GM23338 (cell line): Measurements from ENCODE around the gene EFCAB8. TPM values are rescaled to one million over a fixed set of nuclear protein-coding genes. Genes with fewer than 3 reads are reported as not detected.

ENCODE experiments used
- ATAC-seq: fragments of 200-7000 bp; cut with Tn5 transposase; 3 replicates; pipeline ENCODE4 v1.9.1; 2020
- DNase-seq: peaks from one replicate; pipeline ENCODE4 v3.0.0-alpha.2; 2015; ENCODE audit warnings: low spot score
- H2AFZ ChIP-seq: fragments of 200-600 bp; sonication (generic); 2 replicates; pipeline ENCODE4 v1.8.0; 2016; ENCODE audit warnings: antibody characterized with exemption, mild to moderate bottlenecking, moderate library complexity
- H3F3A ChIP-seq: fragments of 200-600 bp; sonication (generic); replicated peaks from 2 replicates; pipeline ENCODE4 v1.8.0; 2017; ENCODE audit warnings: antibody characterized with exemption, mixed run types, low read depth
- H3K27ac ChIP-seq: fragments of 200-600 bp; sonication (generic); 2 replicates; pipeline ENCODE4 v1.6.1; 2016; ENCODE audit warnings: low read depth
- H3K27me3 ChIP-seq: fragments of 200-600 bp; sonication (generic); 2 replicates; pipeline ENCODE4 v1.8.0; 2016; ENCODE audit warnings: mild to moderate bottlenecking, mixed run types, moderate library complexity; ENCODE audit not compliant: insufficient read depth
- H3K36me3 ChIP-seq: fragments of 200-600 bp; sonication (generic); 2 replicates; pipeline ENCODE4 v1.8.0; 2016; ENCODE audit warnings: mild to moderate bottlenecking; ENCODE audit not compliant: insufficient read depth
- H3K4me1 ChIP-seq: fragments of 200-600 bp; sonication (generic); 2 replicates; pipeline ENCODE4 v1.8.0; 2016; ENCODE audit warnings: mild to moderate bottlenecking, moderate library complexity; ENCODE audit not compliant: insufficient read depth
- H3K4me2 ChIP-seq: fragments of 200-600 bp; sonication (generic); 2 replicates; pipeline ENCODE4 v1.7.1; 2017; ENCODE audit warnings: mixed run types
- H3K4me3 ChIP-seq: fragments of 200-600 bp; sonication (generic); 2 replicates; pipeline ENCODE4 v1.6.1; 2016; ENCODE audit warnings: mixed run types
- H3K79me2 ChIP-seq: fragments of 200-600 bp; sonication (generic); replicated peaks from 2 replicates; pipeline ENCODE4 v1.8.0; 2017; ENCODE audit warnings: mild to moderate bottlenecking; ENCODE audit not compliant: insufficient read depth
- H3K9me2 ChIP-seq: fragments of 200-600 bp; sonication (generic); 2 replicates; pipeline ENCODE4 v1.8.0; 2017; ENCODE audit not compliant: insufficient read depth
- H4K20me1 ChIP-seq: fragments of 200-600 bp; sonication (generic); replicated peaks from 2 replicates; pipeline ENCODE4 v1.8.0; 2017; ENCODE audit warnings: mild to moderate bottlenecking; ENCODE audit not compliant: insufficient read depth
- H3K27ac Mint-ChIP-seq: 2 replicates; pipeline ENCODE4 v1.8.0; 2020; ENCODE audit warnings: inconsistent platforms, mild to moderate bottlenecking, moderate library complexity, mixed read lengths
- H3K27me3 Mint-ChIP-seq: 3 replicates; pipeline ENCODE4 v1.8.0; 2022; ENCODE audit warnings: low read depth, mild to moderate bottlenecking, moderate library complexity, mixed read lengths, inconsistent platforms; ENCODE audit not compliant: insufficient read depth, poor library complexity
- H3K36me3 Mint-ChIP-seq: 3 replicates; pipeline ENCODE4 v1.8.0; 2021; ENCODE audit warnings: low read depth, mild to moderate bottlenecking, inconsistent platforms, moderate library complexity, mixed read lengths
- H3K4me1 Mint-ChIP-seq: 3 replicates; pipeline ENCODE4 v1.8.0; 2020; ENCODE audit warnings: mild to moderate bottlenecking, inconsistent platforms, mixed read lengths
- H3K4me3 Mint-ChIP-seq: 3 replicates; pipeline ENCODE4 v1.8.0; 2021; ENCODE audit warnings: moderate library complexity, mild to moderate bottlenecking, inconsistent platforms, mixed read lengths
- H3K9me3 Mint-ChIP-seq: 3 replicates; pipeline ENCODE4 v1.8.0; 2020; ENCODE audit warnings: moderate library complexity, mild to moderate bottlenecking, inconsistent platforms, mixed read lengths
- EZH2 ChIP-seq: fragments of 200-600 bp; sonication (generic); IDR thresholded peaks from one replicate; pipeline ENCODE4 v1.8.0; 2017; ENCODE audit warnings: antibody characterized with exemption, mild to moderate bottlenecking, low read depth; ENCODE audit not compliant: unreplicated experiment
- POLR2AphosphoS5 ChIP-seq: IDR thresholded peaks from 2 replicates; pipeline ENCODE4 v1.6.1; 2016; ENCODE audit warnings: antibody characterized with exemption, low read depth
- ZNF114 ChIP-seq: fragments of 250-450 bp; sonication (Bioruptor Pico); IDR thresholded peaks from 2 replicates; pipeline ENCODE4 v1.5.0; 2020; ENCODE audit warnings: mild to moderate bottlenecking, moderate library complexity
- polyA plus RNA-seq: library from polyadenylated mRNA; unstranded; fragments of >200 nt; fragmentation: Nextera tagmentation; extraction: Ambion mirVana; gene quantifications from 2 replicates; pipeline ENCODE4 v1.2.1, GENCODE V29; 2016
- total RNA-seq: library from RNA; depleted of rRNA; stranded (reverse); fragments of >200 nt; shearing (Covaris generic); gene quantifications from 2 replicates; pipeline ENCODE4 v1.2.3, GENCODE V29; 2014
- TF ChIP-seq, protein P1 (sequence below): fragments of 250-450 bp; sonication (Bioruptor Pico); IDR thresholded peaks from 2 replicates; pipeline ENCODE4 v1.5.0; 2020; ENCODE audit warnings: mild to moderate bottlenecking, moderate library complexity
- TF ChIP-seq, protein P2 (sequence below): IDR thresholded peaks from one replicate; pipeline ENCODE4 v1.6.1; 2018; ENCODE audit warnings: antibody characterized with exemption; ENCODE audit not compliant: unreplicated experiment

EFCAB8 gene
- total and polyA plus RNA-seq, 2 experiments from 2014 or later, result 0.35 TPM; not detected in 1

DNA sequence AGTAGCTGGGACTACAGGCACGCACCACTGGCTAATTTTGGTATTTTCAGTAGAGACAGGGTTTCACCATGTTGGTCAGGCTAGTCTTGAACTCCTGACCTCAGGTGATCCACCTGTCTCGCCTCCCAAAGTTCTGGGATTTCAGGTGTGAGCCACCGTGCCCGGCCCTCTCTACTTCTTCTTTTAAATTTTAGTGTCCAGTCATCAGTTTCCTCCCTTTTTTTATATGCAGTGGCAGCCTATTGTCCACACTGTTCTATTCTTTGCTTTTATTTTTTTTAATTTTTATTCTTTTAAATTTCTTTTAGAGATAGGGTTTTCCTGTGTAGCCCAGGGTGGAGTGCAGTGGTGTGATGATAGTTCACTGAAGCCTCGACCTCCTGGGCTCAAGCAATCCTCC lies 12.3 kb downstream of the EFCAB8 start (continued):
- TF ChIP-seq, protein P1, sequence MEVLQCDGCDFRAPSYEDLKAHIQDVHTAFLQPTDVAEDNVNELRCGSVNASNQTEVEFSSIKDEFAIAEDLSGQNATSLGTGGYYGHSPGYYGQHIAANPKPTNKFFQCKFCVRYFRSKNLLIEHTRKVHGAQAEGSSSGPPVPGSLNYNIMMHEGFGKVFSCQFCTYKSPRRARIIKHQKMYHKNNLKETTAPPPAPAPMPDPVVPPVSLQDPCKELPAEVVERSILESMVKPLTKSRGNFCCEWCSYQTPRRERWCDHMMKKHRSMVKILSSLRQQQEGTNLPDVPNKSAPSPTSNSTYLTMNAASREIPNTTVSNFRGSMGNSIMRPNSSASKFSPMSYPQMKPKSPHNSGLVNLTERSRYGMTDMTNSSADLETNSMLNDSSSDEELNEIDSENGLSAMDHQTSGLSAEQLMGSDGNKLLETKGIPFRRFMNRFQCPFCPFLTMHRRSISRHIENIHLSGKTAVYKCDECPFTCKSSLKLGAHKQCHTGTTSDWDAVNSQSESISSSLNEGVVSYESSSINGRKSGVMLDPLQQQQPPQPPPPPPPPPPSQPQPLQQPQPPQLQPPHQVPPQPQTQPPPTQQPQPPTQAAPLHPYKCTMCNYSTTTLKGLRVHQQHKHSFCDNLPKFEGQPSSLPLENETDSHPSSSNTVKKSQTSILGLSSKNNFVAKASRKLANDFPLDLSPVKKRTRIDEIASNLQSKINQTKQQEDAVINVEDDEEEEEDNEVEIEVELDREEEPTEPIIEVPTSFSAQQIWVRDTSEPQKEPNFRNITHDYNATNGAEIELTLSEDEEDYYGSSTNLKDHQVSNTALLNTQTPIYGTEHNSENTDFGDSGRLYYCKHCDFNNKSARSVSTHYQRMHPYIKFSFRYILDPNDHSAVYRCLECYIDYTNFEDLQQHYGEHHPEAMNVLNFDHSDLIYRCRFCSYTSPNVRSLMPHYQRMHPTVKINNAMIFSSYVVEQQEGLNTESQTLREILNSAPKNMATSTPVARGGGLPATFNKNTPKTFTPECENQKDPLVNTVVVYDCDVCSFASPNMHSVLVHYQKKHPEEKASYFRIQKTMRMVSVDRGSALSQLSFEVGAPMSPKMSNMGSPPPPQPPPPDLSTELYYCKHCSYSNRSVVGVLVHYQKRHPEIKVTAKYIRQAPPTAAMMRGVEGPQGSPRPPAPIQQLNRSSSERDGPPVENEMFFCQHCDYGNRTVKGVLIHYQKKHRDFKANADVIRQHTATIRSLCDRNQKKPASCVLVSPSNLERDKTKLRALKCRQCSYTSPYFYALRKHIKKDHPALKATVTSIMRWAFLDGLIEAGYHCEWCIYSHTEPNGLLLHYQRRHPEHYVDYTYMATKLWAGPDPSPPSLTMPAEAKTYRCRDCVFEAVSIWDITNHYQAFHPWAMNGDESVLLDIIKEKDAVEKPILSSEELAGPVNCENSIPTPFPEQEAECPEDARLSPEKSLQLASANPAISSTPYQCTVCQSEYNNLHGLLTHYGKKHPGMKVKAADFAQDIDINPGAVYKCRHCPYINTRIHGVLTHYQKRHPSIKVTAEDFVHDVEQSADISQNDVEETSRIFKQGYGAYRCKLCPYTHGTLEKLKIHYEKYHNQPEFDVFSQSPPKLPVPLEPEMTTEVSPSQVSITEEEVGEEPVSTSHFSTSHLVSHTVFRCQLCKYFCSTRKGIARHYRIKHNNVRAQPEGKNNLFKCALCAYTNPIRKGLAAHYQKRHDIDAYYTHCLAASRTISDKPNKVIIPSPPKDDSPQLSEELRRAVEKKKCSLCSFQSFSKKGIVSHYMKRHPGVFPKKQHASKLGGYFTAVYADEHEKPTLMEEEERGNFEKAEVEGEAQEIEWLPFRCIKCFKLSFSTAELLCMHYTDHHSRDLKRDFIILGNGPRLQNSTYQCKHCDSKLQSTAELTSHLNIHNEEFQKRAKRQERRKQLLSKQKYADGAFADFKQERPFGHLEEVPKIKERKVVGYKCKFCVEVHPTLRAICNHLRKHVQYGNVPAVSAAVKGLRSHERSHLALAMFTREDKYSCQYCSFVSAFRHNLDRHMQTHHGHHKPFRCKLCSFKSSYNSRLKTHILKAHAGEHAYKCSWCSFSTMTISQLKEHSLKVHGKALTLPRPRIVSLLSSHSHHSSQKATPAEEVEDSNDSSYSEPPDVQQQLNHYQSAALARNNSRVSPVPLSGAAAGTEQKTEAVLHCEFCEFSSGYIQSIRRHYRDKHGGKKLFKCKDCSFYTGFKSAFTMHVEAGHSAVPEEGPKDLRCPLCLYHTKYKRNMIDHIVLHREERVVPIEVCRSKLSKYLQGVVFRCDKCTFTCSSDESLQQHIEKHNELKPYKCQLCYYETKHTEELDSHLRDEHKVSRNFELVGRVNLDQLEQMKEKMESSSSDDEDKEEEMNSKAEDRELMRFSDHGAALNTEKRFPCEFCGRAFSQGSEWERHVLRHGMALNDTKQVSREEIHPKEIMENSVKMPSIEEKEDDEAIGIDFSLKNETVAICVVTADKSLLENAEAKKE (CRISPR knock-in tag), result no peak

DNA sequence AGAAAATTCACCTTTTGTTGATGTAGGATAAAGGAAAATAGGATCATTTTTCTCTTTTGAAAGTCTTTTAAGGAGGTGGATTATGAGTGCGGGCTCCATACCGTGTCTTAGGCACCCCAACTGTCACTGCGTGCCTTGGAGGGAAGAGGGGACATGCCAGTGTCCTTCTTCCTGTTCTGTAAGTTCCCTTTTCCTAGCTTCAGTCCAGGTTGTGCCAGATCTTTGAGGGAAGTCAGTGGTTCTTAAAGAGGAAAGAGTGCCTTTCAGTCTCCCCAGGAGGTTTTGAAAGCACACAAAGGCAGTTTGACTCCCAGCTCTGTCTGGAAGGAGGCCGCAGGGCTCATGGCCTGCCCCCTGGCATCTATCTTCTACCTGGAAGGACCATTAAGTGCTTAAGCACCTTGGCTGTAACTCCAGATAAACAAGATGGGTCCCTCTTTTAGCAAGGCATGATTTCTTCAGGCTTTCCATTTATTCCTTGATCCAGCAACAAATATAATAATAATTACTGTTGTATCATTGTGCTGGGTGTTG lies 13.0 kb downstream of the EFCAB8 start:
- H3K4me3 Mint-ChIP-seq, result no peak overlapping the region
- DNase-seq (no peak), ATAC-seq (peak; percentile 26; the same call in 1 of the 3 replicates)
- Histone ChIP-seq H3K36me3 (no peaks in the 10 kb centered on the region), H3K9me2 (no peaks in the 10 kb centered on the region), H3K4me2 (no peak overlapping the region), H3K79me2 (no peaks in the 10 kb centered on the region), H4K20me1 (no peaks in the 10 kb centered on the region), H3K27ac (no peak overlapping the region), H3K4me1 (no peaks in the 10 kb centered on the region; the same call in 1 of the 2 replicates), H3F3A (0 out of 2 replicates have a peak, but pooled peaks cover 4% of the 10 kb centered on the region), H3K27me3 (no peaks in the 10 kb centered on the region), H2AFZ (no peak overlapping the region), H3K4me3 (no peak overlapping the region)
- H3K27ac Mint-ChIP-seq, result peak overlapping the region; percentile 72; the same call in 1 of the 2 replicates
- TF ChIP-seq POLR2AphosphoS5 (no peak), EZH2 (no peak), ZNF114 (CRISPR knock-in tag) (no peak)
- TF ChIP-seq, protein P2, sequence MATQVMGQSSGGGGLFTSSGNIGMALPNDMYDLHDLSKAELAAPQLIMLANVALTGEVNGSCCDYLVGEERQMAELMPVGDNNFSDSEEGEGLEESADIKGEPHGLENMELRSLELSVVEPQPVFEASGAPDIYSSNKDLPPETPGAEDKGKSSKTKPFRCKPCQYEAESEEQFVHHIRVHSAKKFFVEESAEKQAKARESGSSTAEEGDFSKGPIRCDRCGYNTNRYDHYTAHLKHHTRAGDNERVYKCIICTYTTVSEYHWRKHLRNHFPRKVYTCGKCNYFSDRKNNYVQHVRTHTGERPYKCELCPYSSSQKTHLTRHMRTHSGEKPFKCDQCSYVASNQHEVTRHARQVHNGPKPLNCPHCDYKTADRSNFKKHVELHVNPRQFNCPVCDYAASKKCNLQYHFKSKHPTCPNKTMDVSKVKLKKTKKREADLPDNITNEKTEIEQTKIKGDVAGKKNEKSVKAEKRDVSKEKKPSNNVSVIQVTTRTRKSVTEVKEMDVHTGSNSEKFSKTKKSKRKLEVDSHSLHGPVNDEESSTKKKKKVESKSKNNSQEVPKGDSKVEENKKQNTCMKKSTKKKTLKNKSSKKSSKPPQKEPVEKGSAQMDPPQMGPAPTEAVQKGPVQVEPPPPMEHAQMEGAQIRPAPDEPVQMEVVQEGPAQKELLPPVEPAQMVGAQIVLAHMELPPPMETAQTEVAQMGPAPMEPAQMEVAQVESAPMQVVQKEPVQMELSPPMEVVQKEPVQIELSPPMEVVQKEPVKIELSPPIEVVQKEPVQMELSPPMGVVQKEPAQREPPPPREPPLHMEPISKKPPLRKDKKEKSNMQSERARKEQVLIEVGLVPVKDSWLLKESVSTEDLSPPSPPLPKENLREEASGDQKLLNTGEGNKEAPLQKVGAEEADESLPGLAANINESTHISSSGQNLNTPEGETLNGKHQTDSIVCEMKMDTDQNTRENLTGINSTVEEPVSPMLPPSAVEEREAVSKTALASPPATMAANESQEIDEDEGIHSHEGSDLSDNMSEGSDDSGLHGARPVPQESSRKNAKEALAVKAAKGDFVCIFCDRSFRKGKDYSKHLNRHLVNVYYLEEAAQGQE, result no peak
- TF ChIP-seq, protein P1 (CRISPR knock-in tag), result no peak
- peaks cover 3% of the 10 kb centered on the region; the same call in 1 of the 3 replicates for H3K4me1 Mint-ChIP-seq
- no peaks in the 10 kb centered on the region for H3K36me3 Mint-ChIP-seq
- H3K27me3 Mint-ChIP-seq, result no peaks in the 10 kb centered on the region
- no peaks in the 10 kb centered on the region for H3K9me3 Mint-ChIP-seq
